Fibroblast of lung (primary cell): ENCODE data around the gene ATXN1. TPM values are rescaled to one million over a fixed set of nuclear protein-coding genes. Genes with fewer than 3 reads are reported as not detected.

Experiments used
- DNase-seq, 2 donors: peaks; one replicate each; pipeline versions ENCODE4 v3.0.0 to v3.0.0-alpha.2; 2010; ENCODE audit warnings: low read depth in 2 of 2
- H2AFZ ChIP-seq: 2 replicates; pipeline ENCODE4 v1.5.1; 2012; ENCODE audit warnings: low read length, control low read depth, inconsistent platforms
- H3K27ac ChIP-seq: 2 replicates; pipeline ENCODE4 v1.5.1; 2011; ENCODE audit warnings: low read length, control low read depth; ENCODE audit not compliant: insufficient read depth
- H3K27me3 ChIP-seq: 2 replicates; pipeline ENCODE4 v1.5.1; 2011; ENCODE audit warnings: mild to moderate bottlenecking, low read length; ENCODE audit not compliant: control insufficient read depth, insufficient read depth
- H3K36me3 ChIP-seq: 2 replicates; pipeline ENCODE4 v1.5.1; 2011; ENCODE audit warnings: low read length; ENCODE audit not compliant: control insufficient read depth, insufficient read depth
- H3K4me1 ChIP-seq: 2 replicates; pipeline ENCODE4 v1.5.1; 2011; ENCODE audit warnings: low read length; ENCODE audit not compliant: control insufficient read depth, insufficient read depth; ENCODE audit errors: extremely low read depth
- H3K4me2 ChIP-seq: 2 replicates; pipeline ENCODE4 v1.5.1; 2011; ENCODE audit warnings: low read length, control low read depth; ENCODE audit not compliant: insufficient read depth; ENCODE audit errors: extremely low read depth
- H3K4me3 ChIP-seq, 4 experiments: fragments of 200-600 bp in 1 of 4; sonication (generic) in 1 of 4; replicated peaks in 1 of 4; 2 replicates each; pipeline ENCODE4 v1.5.1; 2011 to 2016; ENCODE audit warnings: low read length in 4 of 4, low read depth in 3 of 4, mild to moderate bottlenecking in 3 of 4, control low read depth in 2 of 4, inconsistent platforms in 1 of 4, mixed read lengths in 1 of 4; ENCODE audit not compliant: insufficient read depth in 1 of 4; ENCODE audit errors: control extremely low read depth in 1 of 4
- H3K79me2 ChIP-seq: 2 replicates; pipeline ENCODE4 v1.5.1; 2012; ENCODE audit warnings: mild to moderate bottlenecking, low read length, inconsistent platforms; ENCODE audit not compliant: control insufficient read depth, insufficient read depth
- H3K9ac ChIP-seq: 2 replicates; pipeline ENCODE4 v1.5.1; 2011; ENCODE audit warnings: mild to moderate bottlenecking, low read length, control low read depth; ENCODE audit not compliant: insufficient read depth
- H3K9me3 ChIP-seq: 2 replicates; pipeline ENCODE4 v1.5.1; 2012; ENCODE audit warnings: low read depth, low read length; ENCODE audit not compliant: control insufficient read depth, insufficient read depth
- H4K20me1 ChIP-seq: 2 replicates; pipeline ENCODE4 v1.5.1; 2011; ENCODE audit warnings: low read length; ENCODE audit not compliant: control insufficient read depth, insufficient read depth; ENCODE audit errors: extremely low read depth
- EZH2 ChIP-seq: IDR thresholded peaks from 2 replicates; pipeline ENCODE4 v1.5.1; 2012; ENCODE audit warnings: low read length, control low read depth, mild to moderate bottlenecking; ENCODE audit errors: missing control alignments
- polyA plus RNA-seq, 2 donors: library from polyadenylated mRNA; depleted of rRNA in 1 of 2; stranded (reverse) in 1 of 2; unstranded in 1 of 2; fragments of >200 nt; gene quantifications; 2 replicates each; pipeline ENCODE4 v1.2.1, GENCODE V29; 2011 to 2012; ENCODE audit warnings: missing spikeins in 1 of 2
- total RNA-seq: library from RNA; depleted of rRNA; stranded (reverse); fragments of >200 nt; gene quantifications from 2 replicates; pipeline ENCODE4 v1.2.1, GENCODE V29; 2014
- TF ChIP-seq, protein P1 (sequence below), 2 donors: IDR thresholded peaks in 1 of 2; conservative IDR thresholded peaks in 1 of 2; 1 replicate in 1 of 2; 2 replicates in 1 of 2; pipeline ENCODE4 v1.5.1; 2011 to 2012; ENCODE audit warnings: low read length in 2 of 2, control low read depth in 1 of 2, inconsistent platforms in 1 of 2, low read depth in 1 of 2, mild to moderate bottlenecking in 1 of 2

Gene ATXN1
- total and polyA plus RNA-seq, 2 donors (not counting 1 experiment from before 2014, with no cell fraction given) = 15.8 to 40.5 TPM

DNA sequence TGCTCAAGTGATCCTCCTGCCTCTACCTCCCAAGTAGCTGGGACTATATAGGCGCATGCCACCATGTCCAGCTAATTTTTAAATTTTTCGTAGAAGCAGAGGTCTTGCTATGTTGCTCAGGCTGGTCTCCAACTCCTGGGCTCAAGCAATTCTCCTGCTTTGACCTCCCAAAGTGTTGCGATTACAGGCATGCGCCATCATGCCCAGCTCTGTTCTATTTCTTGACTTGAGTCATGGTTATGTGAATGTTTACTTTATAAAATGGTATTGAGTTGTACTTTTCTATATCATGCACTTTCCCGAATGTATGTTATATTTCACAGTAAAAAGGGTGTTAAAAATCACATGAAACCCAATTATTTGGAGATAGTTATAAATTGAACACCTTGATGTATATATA, 17.3 kb upstream of the ATXN1 start:
- H4K20me1 ChIP-seq = no peaks in the 10 kb centered on the region
- no peaks in the 10 kb centered on the region for H3K9me3 ChIP-seq
- H3K27me3 ChIP-seq = no peaks in the 10 kb centered on the region
- H2AFZ ChIP-seq = no peak overlapping the region
- H3K4me2 ChIP-seq = no peak overlapping the region
- H3K36me3 ChIP-seq = no peaks in the 10 kb centered on the region
- no peak overlapping the region for H3K27ac ChIP-seq
- no peak overlapping the region for H3K9ac ChIP-seq
- TF ChIP-seq, protein P1, sequence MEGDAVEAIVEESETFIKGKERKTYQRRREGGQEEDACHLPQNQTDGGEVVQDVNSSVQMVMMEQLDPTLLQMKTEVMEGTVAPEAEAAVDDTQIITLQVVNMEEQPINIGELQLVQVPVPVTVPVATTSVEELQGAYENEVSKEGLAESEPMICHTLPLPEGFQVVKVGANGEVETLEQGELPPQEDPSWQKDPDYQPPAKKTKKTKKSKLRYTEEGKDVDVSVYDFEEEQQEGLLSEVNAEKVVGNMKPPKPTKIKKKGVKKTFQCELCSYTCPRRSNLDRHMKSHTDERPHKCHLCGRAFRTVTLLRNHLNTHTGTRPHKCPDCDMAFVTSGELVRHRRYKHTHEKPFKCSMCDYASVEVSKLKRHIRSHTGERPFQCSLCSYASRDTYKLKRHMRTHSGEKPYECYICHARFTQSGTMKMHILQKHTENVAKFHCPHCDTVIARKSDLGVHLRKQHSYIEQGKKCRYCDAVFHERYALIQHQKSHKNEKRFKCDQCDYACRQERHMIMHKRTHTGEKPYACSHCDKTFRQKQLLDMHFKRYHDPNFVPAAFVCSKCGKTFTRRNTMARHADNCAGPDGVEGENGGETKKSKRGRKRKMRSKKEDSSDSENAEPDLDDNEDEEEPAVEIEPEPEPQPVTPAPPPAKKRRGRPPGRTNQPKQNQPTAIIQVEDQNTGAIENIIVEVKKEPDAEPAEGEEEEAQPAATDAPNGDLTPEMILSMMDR (conservative IDR thresholded peaks at IDR 0.05 in 1 of 2, IDR thresholded peaks at IDR 0.05 in 1 of 2; ENCODE audit: low read depth in 1 of 2, low read length in 2 of 2) = no peak
- TF ChIP-seq EZH2 = no peak
- no peak for DNase-seq
- H3K4me3 ChIP-seq = no peak overlapping the region
- peaks cover 4% of the 10 kb centered on the region for H3K4me1 ChIP-seq
- no peaks in the 10 kb centered on the region for H3K79me2 ChIP-seq

DNA sequence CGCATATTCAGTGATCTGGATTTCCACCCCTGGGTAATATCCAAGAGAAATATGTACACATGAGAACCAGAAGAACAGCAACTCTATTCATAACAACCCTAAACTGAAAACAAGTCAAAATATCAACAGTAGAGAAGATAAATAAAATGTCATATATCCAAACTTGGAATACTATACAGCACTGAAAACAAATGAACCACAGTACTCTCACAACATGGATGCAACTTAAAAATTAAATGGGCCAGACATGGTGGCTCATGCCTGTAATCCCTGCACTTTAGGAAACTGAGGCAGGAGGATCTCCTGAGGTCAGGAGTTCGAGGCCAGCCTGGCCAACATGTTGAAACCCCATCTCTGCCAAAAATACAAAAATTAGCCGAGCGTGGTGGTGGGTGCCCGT, 16.5 kb upstream of the ATXN1 start:
- H4K20me1 ChIP-seq = no peaks in the 10 kb centered on the region
- H3K4me3 ChIP-seq = no peak overlapping the region
- H3K4me2 ChIP-seq = no peak overlapping the region
- peaks cover 4% of the 10 kb centered on the region for H3K4me1 ChIP-seq
- no peak for TF ChIP-seq EZH2
- no peaks in the 10 kb centered on the region for H3K36me3 ChIP-seq
- no peaks in the 10 kb centered on the region for H3K79me2 ChIP-seq
- no peaks in the 10 kb centered on the region for H3K27me3 ChIP-seq
- H3K9ac ChIP-seq = no peak overlapping the region
- no peak for DNase-seq
- no peaks in the 10 kb centered on the region for H3K9me3 ChIP-seq
- no peak overlapping the region for H2AFZ ChIP-seq
- no peak overlapping the region for H3K27ac ChIP-seq

GRCh38 chr6:16776394-16777017, 15.2 kb upstream of the ATXN1 start:
- Histone ChIP-seq H3K9ac (no peak overlapping the region), H3K4me2 (peak overlapping the region; percentile 37), H3K4me1 (peaks cover 4% of the 10 kb centered on the region), H3K4me3 (no peak overlapping the region), H2AFZ (no peak overlapping the region), H3K27ac (no peak overlapping the region), H4K20me1 (no peaks in the 10 kb centered on the region), H3K27me3 (no peaks in the 10 kb centered on the region), H3K36me3 (no peaks in the 10 kb centered on the region), H3K9me3 (no peaks in the 10 kb centered on the region), H3K79me2 (no peaks in the 10 kb centered on the region)
- no peak for TF ChIP-seq EZH2
- TF ChIP-seq, protein P1 (conservative IDR thresholded peaks at IDR 0.05 in 1 of 2, IDR thresholded peaks at IDR 0.05 in 1 of 2; ENCODE audit: low read depth in 1 of 2, low read length in 2 of 2) = peak; percentile 25 to 31
- DNase-seq = peak in 1 of 2 donors; percentile 79
